ENCODE data around the gene THEM5.
A peak's percentile ranks its signal among the peaks of the same experiment; 100 is the strongest.
"Not testable (repeated sequence)": the region's sequence is repeated elsewhere in the genome, so short reads cannot be mapped to it uniquely, and the experiment has no call there.

Gene THEM5

GRCh38 chr1:151891512-151891911, 38.0 kb upstream of the THEM5 start:
- TF ChIP-seq CTCF (IDR thresholded peaks at IDR 0.05; ENCODE audit: control insufficient read depth, extremely low read depth, insufficient read depth): no peak
- H3K4me3 ChIP-seq (ENCODE audit: low read depth, low read length): no peak overlapping the region
- DNase-seq (ENCODE audit: low read depth): no peak

- H3K4me3 ChIP-seq (ENCODE audit: low read depth, low read length): no peak overlapping the region
- DNase-seq (ENCODE audit: low read depth): no peak
- peak; percentile 42 for TF ChIP-seq CTCF (IDR thresholded peaks at IDR 0.05; ENCODE audit: control insufficient read depth, extremely low read depth, insufficient read depth)
Observed at GRCh38 chr1:151888972-151889570, 35.6 kb upstream of the THEM5 start.

GRCh38 chr1:151887028-151887427, 33.5 kb upstream of the THEM5 start:
- no peak for TF ChIP-seq CTCF (IDR thresholded peaks at IDR 0.05; ENCODE audit: control insufficient read depth, extremely low read depth, insufficient read depth)
- H3K4me3 ChIP-seq (ENCODE audit: low read depth, low read length): no peak overlapping the region
- DNase-seq (ENCODE audit: low read depth): no peak

GRCh38 chr1:151885479-151885878, 32.0 kb upstream of the THEM5 start:
- DNase-seq (ENCODE audit: low read depth): peak; percentile 71
- TF ChIP-seq CTCF (IDR thresholded peaks at IDR 0.05; ENCODE audit: control insufficient read depth, extremely low read depth, insufficient read depth): no peak
- no peak overlapping the region for H3K4me3 ChIP-seq (ENCODE audit: low read depth, low read length)

- H3K4me3 ChIP-seq (ENCODE audit: low read depth, low read length); DNase-seq (ENCODE audit: low read depth): not testable (repeated sequence)
Observed at GRCh38 chr1:151884879-151885278, 31.4 kb upstream of the THEM5 start.

- not testable (repeated sequence) for DNase-seq (ENCODE audit: low read depth)
Observed at GRCh38 chr1:151884445-151884844, 30.9 kb upstream of the THEM5 start.

GRCh38 chr1:151883898-151884297, 30.4 kb upstream of the THEM5 start:
- not testable (repeated sequence) for H3K4me3 ChIP-seq (ENCODE audit: low read depth, low read length); DNase-seq (ENCODE audit: low read depth)

More at GRCh38 chr1:151884445-151884844, 30.9 kb upstream of the THEM5 start:
- H3K4me3 ChIP-seq (ENCODE audit: low read depth, low read length): not testable (repeated sequence)

- H3K4me3 ChIP-seq (ENCODE audit: low read depth, low read length); DNase-seq (ENCODE audit: low read depth): not testable (repeated sequence)
Observed at GRCh38 chr1:151882918-151883317, 29.4 kb upstream of the THEM5 start.

GRCh38 chr1:151882466-151882865, 29.0 kb upstream of the THEM5 start:
- DNase-seq (ENCODE audit: low read depth): no peak
- H3K4me3 ChIP-seq (ENCODE audit: low read depth, low read length): no peak overlapping the region
- TF ChIP-seq CTCF (IDR thresholded peaks at IDR 0.05; ENCODE audit: control insufficient read depth, extremely low read depth, insufficient read depth): no peak
